ENCODE results near the gene TEDDM1. TPM values are rescaled to one million over a fixed set of nuclear protein-coding genes. Genes with fewer than 3 reads are reported as not detected.
"Not testable (repeated sequence)": the region's sequence is repeated elsewhere in the genome, so short reads cannot be mapped to it uniquely, and the experiment has no call there.

The TEDDM1 gene
- total RNA-seq, 1 donor from 2014 or later, result not detected

DNA sequence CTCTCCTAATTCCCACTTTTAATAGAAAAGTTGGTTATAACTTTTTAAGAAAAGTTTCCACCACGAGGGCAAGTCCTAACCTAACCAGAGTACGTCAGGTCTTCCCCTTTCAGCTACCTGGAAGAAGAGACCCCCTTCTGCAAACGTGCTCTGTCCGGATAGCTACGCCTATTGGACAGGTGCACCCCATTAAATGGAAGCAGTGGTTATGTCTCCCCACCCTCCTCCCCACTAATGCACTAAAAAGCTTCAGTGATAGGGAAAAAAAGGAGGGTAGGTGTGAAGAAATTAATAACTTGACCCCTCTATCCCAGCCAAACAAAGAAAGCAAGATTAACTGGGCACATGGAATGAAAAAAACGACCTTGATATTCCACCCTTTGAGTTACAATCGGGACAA is 16.5 kb downstream of the TEDDM1 start:
- intact Hi-C loops (cut with micrococcal nuclease), result no loop called here

- intact Hi-C loops (cut with micrococcal nuclease), result no loop called here
Measured at GRCh38 chr1:182383037-182383661, 17.3 kb downstream of the TEDDM1 start.

- intact Hi-C loops (cut with micrococcal nuclease), result no loop called here
Measured at GRCh38 chr1:182381962-182382819, 18.3 kb downstream of the TEDDM1 start.

GRCh38 chr1:182380199-182380598 is 20.3 kb downstream of the TEDDM1 start:
- intact Hi-C loops (cut with micrococcal nuclease), result no loop called here

DNA sequence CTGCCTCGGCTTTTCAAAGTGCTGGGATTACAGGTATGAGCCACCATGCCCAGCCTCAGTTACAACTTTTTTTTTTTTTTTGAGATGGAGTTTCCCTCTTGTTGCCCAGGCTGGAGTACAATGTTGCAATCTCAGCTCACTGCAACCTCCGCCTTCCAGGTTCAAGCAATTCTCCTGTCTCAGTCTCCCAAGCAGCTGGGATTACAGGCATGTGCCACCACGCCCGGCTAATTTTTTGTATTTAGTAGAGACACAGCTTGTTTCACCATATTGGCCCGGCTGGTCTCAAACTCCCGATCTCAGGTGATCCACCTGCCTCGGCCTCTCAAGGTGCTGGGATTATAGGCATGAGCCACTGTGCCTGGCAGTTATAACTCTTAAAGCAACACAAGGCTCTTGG is 20.7 kb downstream of the TEDDM1 start:
- intact Hi-C loops (cut with micrococcal nuclease), result not testable (repeated sequence)

DNA sequence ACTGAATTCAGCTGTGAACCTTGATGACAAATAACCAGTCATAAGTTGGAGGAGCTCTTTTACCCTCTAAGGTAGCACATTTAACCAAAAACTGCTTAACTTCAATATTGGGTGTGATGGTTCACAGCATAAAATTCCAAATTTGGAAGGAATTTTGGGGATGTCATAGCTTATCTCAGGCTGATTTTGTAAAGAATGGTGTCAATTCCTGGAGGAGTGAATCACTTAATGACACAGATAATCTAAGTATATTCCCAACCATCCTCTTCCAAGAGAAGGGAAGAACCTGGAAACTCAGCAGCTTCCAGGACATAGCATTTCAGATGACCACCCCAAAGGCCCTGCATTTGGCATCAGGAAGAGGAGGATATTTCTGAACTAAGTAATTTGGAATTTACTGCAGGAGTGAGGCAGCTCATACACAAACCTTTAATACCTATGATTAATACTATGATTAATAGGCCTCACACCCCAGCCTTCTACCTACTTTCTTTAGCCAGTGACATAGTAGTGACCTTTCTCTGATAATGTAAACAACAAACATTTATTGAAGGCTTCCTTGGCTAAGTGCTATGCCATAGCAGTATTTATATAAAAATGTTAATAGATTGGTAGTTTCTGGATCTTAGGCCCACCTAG is 23.4 kb downstream of the TEDDM1 start:
- intact Hi-C loops (cut with micrococcal nuclease), result no loop called here

DNA sequence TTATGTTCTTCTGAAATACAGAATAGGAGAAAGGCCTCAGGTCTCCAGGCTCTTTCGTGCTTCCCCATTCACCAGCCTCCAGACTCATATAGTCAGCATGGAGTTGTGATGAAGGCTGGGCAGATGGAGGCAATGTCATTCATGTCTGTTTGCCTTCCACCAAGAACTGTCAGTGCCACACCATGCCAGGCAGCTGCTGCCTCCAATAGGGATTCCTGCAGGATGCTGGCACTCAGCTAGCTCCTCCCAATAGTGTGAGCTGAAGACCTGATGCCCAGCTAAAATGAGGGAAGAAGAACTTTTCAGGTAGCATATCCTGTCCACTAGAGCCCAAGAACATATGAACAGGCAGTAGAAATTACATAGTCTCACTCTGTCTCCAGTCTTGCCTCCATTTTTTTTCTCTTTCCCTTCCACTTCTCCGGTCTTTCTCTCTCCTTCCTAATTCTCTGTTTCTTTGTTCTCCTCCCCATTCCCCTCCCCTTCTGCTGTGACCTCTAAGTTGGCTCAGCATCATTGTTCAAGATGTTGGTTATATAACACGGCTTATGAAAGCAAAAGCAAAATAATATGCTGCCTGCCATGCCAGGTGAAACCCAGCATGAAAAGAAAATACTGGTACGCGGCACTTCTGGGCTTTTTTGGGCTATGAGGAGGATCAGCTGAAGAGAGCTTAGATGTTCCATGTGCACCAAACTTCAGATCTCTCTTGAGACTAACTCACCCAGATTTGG is 26.2 kb downstream of the TEDDM1 start:
- intact Hi-C loops (cut with micrococcal nuclease), result no loop called here

- intact Hi-C loops (cut with micrococcal nuclease), result no loop called here
Measured at GRCh38 chr1:182370532-182370931, 29.9 kb downstream of the TEDDM1 start.

DNA sequence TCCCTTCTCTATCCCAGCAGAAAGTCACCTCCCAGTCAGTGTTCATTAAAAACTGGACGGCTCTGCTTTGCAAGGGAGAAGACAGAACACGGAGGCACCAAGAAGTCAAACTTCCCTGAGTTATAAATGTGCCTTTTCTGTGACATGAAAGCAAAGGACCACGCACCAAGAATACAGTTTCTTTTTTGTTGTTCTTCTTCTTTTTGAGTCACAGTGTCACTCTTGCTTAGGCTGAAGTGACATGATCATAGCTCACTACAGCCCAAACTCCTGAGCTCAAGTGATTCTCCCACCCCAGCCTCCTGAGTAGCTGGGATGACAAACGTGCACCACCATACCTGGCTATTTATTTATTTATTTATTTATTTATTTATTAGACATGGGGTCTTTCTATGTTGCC is 31.6 kb downstream of the TEDDM1 start:
- intact Hi-C loops (cut with micrococcal nuclease), result no loop called here

DNA sequence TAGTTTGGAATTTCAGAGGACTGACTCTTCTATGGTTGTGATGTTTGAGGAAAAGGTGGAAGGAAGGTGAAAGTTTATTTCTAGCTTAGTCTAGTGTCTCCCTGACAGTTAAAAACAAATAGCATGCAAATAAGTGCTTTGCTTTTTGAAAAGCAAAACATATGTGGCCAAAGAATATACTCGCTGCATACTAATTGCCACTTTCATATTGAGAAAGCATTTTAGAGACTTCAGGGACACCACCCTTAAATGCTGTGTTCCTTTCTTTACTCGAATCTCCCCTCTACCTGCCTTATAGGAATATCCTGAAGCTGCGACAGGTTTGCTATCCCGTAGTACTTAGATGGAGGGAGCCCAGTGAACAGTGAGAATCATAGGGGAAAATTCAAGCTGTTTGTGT is 32.1 kb downstream of the TEDDM1 start:
- intact Hi-C loops (cut with micrococcal nuclease), result no loop called here

DNA sequence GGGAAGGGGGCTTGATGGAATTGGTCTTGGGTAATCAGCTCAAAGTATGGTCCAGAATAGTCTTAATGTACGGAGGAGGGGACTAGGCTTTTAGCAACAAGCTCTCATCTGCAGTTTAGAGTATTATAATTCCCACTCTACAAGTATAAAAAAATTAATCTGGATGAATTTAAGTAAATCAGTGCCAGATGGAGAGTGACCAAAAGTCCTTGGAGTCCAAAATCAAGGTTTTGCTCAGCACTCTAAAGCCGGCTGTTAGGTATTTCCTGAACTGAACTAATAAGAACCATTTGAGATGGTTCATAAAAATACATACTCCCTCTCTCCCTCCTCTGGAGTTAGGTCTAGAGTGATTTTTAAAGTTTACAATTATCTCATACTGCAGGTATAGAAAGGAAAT is 32.5 kb downstream of the TEDDM1 start:
- intact Hi-C loops (cut with micrococcal nuclease), result no loop called here

GRCh38 chr1:182366596-182366995 is 33.9 kb downstream of the TEDDM1 start:
- intact Hi-C loops (cut with micrococcal nuclease), result no loop called here

DNA sequence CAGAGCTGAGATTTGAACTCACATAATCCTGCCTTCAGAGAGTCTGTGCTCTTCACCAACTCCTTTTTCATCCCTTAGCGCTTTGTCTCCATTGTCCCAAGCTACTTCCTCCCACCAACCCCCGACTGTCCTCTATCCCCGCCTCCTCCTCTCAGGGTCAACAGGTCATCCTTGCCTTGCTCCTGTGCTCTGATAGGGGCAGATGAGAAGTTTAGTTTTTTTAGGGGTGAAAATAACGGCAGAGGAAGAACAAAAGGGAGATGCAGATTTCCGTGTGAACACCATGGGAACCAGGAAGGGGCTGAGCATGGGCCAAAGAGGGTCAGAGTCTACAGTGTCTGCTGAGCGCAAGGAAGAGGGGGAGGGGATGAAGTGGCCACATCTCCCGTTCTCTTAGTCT is 40.8 kb downstream of the TEDDM1 start:
- intact Hi-C loops (cut with micrococcal nuclease), result no loop called here

DNA sequence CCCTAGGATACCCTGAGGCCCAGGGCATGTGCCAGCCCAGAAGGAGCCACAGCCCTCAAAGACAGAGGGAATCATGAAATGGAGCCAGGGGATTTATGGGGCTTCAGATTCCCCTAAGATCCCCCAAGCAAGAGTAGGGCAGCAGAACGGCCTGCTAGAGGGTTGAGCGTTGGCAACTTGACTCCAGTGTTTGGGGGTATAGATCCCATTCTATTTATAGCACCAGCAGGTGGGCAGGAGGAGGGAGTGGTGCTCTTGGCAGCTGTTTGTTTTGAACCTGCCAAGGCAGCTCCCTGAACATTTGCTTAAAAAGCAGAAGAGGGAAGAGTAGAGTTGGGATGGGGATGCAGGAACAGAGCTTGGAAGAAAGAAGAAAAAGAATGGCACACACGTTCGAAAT is 42.6 kb downstream of the TEDDM1 start:
- intact Hi-C loops (cut with micrococcal nuclease), result no loop called here

DNA sequence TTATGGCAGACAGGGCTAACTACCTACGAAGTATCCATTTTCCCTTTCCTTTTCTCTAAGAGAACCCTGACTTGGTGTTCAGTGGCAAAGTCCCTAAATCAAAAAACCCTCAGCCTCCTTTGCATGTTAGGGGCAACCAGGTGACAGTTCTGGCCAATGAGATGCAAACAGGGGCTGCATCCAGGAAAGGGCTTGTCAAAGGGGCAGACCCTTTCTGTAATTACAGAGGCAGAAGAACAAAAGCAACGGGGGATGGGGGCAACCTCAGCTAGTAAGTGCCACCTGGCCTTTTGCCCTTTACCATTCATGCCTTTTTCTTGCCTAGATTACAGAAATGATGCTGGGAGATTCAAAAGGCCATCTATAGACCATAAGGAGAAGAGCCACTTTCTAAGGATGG is 43.3 kb downstream of the TEDDM1 start:
- intact Hi-C loops (cut with micrococcal nuclease), result no loop called here

DNA sequence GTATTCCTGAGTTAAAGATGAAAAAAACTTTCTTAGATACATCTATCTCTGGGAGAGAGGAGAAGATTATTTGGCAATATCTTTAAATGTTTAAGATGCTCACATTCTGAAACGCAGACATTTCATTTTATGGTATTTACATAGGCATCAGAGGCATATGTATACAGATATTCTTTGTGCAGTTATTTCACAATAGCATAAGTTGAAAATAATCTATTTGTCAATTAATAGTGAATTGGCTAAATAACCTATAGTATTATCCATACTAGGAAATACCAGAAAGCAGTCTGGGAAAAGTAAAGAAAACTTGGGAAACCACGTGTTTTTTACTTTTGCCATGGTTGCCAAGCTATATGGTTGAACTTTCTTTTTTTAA is 44.8 kb downstream of the TEDDM1 start:
- intact Hi-C loops (cut with micrococcal nuclease), result no loop called here

DNA sequence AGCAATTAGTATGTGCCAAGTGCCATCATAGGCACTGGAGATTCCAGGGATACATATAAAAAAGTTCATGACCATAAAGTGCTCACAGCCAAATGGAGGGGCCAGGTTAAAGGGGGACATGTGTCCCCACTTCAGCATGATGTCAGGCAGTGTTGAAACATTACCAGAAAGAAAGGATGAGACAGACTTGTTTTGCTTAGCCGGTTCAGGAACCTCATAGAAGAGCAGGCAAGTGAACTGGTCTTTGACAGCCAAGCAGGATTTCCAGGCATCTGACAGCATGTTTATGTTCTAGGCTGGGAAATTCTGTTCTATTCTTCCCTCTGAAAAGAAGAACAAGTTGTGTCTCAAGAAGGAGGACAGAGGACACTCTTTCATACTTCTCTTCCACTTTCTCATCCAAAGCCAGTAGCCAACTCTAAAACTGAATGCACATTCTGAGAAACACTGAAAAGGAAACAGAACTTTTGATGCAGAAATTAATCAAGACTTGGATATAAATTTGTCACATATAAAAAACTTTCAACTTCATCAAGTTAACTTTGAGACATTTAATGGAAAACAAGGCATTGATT is 48.6 kb downstream of the TEDDM1 start:
- intact Hi-C loops (cut with micrococcal nuclease), result no loop called here

DNA sequence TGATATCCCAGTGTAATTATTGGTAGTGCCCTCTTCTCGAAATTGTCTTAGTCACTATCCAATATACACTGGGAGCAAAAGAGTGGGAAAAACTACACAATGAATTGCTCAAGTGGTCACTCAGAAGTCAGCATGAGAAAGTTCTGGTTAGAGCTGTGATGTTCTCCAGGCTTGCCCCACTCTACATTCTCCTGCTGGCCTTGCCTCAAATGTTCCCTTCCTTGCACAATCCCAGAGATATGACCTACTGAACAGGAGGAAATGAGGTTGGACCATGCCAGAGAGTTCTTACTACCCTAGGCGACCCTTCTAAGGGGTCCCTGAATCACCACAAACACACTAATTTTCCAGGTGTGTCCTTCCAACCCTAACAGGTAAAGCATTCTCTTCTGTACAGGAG is 49.6 kb downstream of the TEDDM1 start:
- intact Hi-C loops (cut with micrococcal nuclease), result no loop called here

- intact Hi-C loops (cut with micrococcal nuclease), result no loop called here
Measured at GRCh38 chr1:182348961-182349747, 51.3 kb downstream of the TEDDM1 start.
